ENCODE measurements around the gene VAMP3.

DNA sequence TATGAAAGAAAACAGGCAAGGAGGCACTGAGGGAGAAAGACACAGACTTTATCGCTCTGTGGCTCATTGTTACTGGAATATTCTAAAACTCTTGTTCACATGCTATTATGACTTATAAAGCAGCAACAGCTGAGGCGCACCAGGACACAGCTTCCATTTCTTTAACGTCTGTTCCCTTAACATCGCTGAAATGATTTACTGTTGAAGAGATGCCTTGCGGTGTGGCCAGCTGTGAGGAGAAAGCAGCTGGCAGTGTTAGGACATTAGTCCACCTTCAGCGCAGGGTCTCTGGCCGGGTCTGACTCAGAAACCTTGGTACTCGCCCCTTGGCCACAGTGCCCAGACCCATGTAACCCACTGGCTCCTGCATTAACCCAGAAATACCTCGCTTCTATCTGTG is 9.9 kb downstream of the VAMP3 start:
- TF ChIP-seq EZH2 (IDR thresholded peaks at IDR 0.05; ENCODE audit: borderline replicate concordance, low read length), result no peak
- TF ChIP-seq, protein P1, sequence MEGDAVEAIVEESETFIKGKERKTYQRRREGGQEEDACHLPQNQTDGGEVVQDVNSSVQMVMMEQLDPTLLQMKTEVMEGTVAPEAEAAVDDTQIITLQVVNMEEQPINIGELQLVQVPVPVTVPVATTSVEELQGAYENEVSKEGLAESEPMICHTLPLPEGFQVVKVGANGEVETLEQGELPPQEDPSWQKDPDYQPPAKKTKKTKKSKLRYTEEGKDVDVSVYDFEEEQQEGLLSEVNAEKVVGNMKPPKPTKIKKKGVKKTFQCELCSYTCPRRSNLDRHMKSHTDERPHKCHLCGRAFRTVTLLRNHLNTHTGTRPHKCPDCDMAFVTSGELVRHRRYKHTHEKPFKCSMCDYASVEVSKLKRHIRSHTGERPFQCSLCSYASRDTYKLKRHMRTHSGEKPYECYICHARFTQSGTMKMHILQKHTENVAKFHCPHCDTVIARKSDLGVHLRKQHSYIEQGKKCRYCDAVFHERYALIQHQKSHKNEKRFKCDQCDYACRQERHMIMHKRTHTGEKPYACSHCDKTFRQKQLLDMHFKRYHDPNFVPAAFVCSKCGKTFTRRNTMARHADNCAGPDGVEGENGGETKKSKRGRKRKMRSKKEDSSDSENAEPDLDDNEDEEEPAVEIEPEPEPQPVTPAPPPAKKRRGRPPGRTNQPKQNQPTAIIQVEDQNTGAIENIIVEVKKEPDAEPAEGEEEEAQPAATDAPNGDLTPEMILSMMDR (IDR thresholded peaks at IDR 0.05; ENCODE audit: low read length), result no peak

Measured in OCI-LY1 (cell line).